KBM-7 (cell line): Measurements from ENCODE around the gene CYP4Z1.
"Not testable (repeated sequence)": the region's sequence is repeated elsewhere in the genome, so short reads cannot be mapped to it uniquely, and the experiment has no call there.

Source experiments
- DNase-seq: peaks from one replicate; pipeline ENCODE4 v3.0.0-alpha.2; 2015
- in situ Hi-C: fragments of 300-500 bp; cut with MboI; formaldehyde crosslinking; loops from 2 replicates; pipeline ENCODE4 v1.14.3; 2020; ENCODE audit warnings: low sequenced_read_pairs, low pct_unique_long_range_greater_than_20kb, mixed read lengths

The CYP4Z1 gene

DNA sequence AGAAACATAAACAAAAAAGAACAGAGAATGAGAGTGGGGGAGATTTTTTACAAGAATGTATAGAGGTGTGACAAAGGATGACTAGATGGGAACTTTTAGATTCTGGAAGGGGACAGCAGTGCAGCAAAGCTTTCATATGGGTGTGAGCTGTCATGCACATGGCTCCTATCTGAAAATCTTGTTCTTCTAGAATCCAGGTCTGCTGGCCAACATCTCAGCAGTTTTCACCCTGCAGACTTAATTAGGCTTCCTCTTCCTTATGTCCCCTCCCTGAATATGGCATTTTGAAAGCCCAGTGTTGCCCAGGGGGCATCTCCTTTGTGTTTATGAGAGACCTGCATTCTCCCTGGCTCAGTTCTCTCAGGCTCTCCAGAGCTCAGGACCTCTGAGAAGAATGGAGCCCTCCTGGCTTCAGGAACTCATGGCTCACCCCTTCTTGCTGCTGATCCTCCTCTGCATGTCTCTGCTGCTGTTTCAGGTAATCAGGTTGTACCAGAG, at the start of gene CYP4Z1:
CYP4Z1 (plus strand) TSS at position 135 of the 498 bp plus-strand sequence; CDS start at position 395, 260 bp downstream.
- no peak for DNase-seq
- in situ Hi-C loops, result no loop called here

DNA sequence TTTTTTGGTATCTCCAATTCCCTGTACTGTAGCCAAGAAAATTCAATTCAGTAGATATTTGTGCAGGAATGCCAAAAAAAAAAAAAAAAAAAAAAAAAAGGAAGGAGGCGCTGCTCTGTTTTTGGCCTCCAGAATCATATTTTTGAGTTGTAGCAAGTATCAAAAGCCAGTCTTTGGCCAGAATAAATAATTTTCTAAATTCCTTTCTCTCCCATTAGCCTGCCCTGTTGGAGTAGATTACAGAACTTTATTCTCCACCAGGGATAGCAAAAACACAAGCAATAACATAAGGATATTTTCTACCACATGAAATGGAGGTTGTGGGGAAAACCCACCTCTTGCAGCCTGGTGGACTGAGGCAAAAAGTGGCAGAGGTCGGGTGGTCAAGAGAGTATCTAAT, 46.0 kb upstream of the CYP4Z1 start:
- in situ Hi-C loops, result no loop called here
- DNase-seq, result no peak

- no peak for DNase-seq
- in situ Hi-C loops, result no loop called here
These were observed 43.5 kb upstream of the CYP4Z1 start, which contains the start of gene CYP4X1 for GRCh38 chr1:47023268-47024140. Gene CYP4X1 (plus strand): TSS chr1:47023669. CDS start chr1:47023818, 149 bp downstream.

DNA sequence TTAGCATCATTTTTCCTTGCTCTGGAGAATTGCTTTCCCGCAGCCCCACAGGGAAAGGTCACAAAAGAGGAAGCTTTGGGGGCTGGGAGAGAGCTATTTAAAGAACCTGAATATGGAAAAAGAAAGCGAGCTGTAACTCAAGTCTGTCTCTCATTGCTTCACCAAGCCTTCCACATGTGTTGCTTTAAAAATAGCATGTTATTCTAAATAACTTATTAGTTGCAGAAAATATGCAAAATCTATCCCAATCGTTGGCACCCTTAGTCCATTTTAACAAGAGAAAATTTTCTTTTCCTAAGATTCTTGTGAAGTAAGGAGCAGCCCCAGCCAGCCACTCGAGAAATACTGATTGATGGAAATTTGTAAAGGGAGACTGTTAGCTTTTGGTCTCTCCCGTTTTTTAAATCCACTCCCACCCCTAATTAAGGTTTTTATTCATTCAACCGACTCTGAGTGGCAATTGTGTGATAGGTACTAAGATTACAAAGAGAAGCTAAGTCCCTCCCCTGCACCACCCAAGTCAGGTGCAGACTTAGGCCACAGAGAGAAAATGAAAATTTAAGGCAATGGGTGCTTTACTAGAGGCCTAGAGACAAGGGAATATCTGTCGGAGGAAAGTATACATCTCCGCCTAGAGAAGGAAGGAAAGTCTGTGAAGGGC, 42.8 kb upstream of the CYP4Z1 start:
- DNase-seq, result no peak
- in situ Hi-C loops, result no loop called here

- in situ Hi-C loops, result no loop called here
- DNase-seq, result no peak
These were observed 36.7 kb upstream of the CYP4Z1 start for GRCh38 chr1:47030170-47030805.

DNA sequence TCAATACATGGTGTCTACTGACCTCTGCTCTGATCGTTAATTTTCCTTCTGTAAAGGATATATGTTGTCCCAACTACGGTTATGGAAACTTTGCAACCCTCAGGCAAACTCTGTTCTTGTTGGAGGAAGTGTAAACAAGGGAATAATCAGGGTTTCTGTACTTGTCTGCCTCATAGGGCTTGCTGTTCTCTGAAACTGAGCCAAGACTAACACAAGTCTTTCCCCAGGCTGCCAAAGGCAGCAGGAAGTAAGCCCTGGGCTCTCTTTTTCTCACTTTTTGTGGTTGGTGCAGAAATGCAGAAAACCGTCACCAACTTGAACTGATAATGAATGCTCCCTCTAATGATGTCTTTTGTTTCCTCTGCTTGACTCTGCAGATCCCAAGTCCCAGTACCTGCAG, 36.0 kb upstream of the CYP4Z1 start:
- no peak for DNase-seq
- in situ Hi-C loops, result no loop called here

DNA sequence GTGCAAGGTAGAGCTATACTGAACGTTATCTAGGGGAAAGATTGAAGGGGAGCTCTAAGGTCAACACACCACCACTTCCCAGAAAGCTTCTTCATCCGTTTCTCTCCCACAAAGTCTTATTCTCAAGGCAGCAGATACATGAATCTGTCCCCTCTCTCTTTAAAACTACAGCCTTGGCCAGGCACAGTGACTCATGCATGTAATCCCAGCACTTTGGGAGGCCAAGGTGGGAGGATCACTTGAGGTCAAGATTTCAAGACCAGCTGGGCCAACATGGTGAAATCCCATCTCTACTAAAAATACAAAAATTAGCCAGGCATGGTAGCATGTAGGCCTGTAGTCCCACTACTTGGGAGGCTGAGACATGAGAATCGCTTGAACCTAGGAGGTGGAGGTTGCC, 35.4 kb upstream of the CYP4Z1 start:
- DNase-seq, result no peak
- in situ Hi-C loops, result no loop called here

DNA sequence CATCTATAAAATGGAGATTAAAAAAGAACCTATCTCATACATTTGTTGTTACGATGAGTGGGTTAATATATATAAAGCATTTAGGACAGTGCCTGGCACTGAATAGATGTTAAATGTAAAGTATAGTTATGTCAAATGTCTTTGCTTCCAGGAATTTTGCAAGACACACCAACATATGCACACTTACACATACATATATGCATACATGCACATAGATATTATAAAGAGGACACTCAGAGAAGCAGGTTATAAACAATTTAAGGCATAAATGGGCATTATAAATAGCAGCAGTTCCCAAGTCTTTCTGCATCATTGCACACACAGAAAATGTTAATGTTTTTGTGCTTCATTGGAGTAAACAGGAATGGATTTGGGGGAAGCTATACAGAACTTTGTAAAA, 30.3 kb upstream of the CYP4Z1 start:
- in situ Hi-C loops, result no loop called here
- no peak for DNase-seq

GRCh38 chr1:47059376-47059775, 7.7 kb upstream of the CYP4Z1 start:
- no peak for DNase-seq
- in situ Hi-C loops, result no loop called here

GRCh38 chr1:47069080-47069479, 2.0 kb downstream of the CYP4Z1 start:
- DNase-seq, in situ Hi-C loops: not testable (repeated sequence)

DNA sequence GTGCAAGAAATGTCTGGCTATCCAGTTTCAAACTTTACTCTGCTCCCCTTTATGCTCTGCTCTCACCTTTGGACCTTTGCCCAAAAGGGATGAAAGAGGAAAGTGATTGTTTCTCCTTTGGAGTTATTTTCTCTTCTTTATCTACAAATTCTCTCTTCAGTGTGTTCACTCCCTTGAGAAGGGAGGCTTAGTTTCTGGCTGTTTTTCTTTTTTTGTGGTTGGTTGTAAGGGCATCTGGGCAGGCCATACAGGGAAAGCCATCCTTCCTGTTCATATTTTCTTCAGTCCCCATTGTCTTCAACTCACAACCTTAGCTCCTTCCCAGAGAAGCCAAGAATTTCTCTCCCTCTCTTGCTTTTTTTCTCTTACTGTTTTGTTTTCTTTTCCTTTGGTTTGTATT, 2.5 kb downstream of the CYP4Z1 start:
- DNase-seq, in situ Hi-C loops: not testable (repeated sequence)

GRCh38 chr1:47089356-47089755, 22.3 kb downstream of the CYP4Z1 start:
- peak; percentile 28 for DNase-seq
- in situ Hi-C loops, result not testable (repeated sequence)

DNA sequence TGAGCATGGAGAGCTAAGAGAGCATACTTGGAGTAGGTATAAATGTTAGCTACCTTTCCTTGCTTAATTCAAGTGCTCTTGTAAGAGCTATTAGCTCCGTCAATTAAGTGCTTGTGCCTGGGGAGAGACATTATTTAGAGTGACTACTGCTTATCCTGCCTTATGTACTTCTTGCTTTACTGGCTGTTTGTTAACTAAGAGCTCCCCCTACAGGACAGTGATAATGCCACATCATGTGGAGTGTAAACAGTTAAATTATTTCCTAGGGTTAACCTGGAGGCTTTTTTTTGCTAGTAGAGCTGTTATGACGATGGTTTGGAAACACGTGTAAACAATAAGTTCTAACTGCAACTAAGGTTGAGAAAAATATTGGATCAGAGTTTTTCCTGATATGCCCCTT, 24.4 kb downstream of the CYP4Z1 start:
- in situ Hi-C loops, DNase-seq: not testable (repeated sequence)

DNA sequence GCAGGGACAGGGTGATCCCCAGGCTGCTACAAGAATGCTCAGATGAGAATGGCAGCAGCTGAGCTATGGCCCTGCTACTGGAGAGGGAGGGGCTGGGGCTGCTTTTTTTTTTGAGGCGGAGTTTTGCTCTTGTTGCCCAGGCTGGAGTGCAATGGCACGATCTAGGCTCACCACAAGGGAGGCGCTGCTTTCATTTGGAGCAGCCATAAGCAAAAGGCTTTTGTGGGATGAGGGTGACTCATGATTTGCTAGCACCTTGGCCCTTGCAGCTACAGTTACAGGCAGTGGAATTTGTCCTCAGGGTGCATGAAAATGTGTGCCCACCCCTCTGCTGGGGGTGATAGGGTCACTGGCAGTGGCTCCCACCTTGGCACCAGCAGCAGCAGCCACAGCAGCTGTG, 37.8 kb downstream of the CYP4Z1 start:
- in situ Hi-C loops, result no loop called here
- DNase-seq, result no peak

GRCh38 chr1:47106792-47107191, 39.8 kb downstream of the CYP4Z1 start:
- in situ Hi-C loops, result no loop called here
- DNase-seq, result no peak

DNA sequence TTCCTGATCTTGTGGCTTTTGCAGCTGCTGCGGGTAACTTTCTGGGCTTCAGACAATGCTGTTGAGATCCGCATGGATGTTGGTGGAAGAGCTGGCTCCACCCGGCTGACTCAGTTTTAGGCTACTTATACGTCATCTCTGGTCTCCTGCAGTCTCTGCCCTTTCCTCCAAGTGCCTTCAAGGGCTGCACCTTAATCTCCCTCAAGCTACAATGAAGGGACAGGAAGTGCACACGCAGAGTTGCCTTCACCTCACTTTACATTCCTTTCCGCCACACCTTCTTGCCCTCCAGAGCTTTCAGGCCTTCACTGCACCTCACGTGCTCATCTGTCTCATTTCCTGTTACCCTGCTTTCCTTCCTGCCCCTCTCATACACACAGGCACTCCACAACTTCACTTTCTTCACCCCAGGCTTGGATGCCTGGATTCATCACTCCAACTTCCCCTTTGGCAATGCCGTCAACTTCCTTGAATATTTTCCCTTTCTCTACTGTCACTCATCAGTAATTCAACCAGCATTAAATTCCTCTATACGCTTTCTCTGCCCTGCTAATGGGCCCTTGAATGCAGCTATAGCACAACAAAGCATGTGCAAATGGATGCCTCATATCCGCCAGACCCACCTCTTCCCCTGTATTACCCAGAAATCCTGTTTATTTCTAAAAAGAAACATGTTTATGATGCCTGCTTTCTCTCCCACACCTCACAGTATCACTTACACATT, 41.0 kb downstream of the CYP4Z1 start:
- in situ Hi-C loops, result not testable (repeated sequence)
- DNase-seq, result peak; percentile 0

GRCh38 chr1:47109482-47109881, 42.5 kb downstream of the CYP4Z1 start:
- DNase-seq, in situ Hi-C loops: not testable (repeated sequence)

DNA sequence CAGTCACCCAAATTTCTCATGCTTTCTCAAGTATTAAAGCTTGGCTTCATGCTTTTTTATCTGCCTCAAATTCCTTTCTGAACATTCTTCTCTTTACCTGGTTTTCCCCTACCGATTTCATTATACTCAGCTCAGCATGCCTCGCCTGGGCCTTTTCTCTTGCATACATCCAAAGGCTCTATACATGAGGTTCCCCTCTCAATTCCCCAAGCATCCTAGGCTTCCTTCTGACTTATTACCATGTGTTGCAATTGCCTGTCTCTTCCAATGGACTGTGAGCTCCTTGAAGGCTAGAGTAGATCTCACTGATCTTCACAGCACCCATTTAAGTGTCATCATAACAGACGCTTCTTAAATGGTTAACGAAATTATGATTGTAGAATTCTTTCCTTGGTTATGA, 46.1 kb downstream of the CYP4Z1 start:
- in situ Hi-C loops, result no loop called here

DNA sequence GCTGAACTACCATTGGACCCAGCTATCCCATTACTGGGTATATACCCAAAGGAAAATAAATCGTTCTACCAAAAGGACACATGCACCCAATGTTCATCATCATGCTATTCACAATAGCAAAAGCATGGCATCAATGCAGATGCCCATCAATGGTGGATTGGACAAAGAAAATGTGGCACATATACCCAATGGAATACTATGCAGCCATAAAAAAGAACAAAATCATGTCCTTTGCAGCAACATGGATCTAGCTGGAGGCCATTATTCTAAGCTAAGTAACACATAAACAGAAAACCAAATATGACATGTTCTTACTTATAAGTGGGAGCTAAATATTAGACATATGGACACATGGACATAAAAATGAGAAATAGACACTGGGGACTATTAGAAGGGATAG, 54.0 kb downstream of the CYP4Z1 start:
- in situ Hi-C loops, DNase-seq: not testable (repeated sequence)

More for the DNA sequence above, 46.1 kb downstream of the CYP4Z1 start:
- no peak for DNase-seq
